ENCODE results near the gene DDR1.

DNA sequence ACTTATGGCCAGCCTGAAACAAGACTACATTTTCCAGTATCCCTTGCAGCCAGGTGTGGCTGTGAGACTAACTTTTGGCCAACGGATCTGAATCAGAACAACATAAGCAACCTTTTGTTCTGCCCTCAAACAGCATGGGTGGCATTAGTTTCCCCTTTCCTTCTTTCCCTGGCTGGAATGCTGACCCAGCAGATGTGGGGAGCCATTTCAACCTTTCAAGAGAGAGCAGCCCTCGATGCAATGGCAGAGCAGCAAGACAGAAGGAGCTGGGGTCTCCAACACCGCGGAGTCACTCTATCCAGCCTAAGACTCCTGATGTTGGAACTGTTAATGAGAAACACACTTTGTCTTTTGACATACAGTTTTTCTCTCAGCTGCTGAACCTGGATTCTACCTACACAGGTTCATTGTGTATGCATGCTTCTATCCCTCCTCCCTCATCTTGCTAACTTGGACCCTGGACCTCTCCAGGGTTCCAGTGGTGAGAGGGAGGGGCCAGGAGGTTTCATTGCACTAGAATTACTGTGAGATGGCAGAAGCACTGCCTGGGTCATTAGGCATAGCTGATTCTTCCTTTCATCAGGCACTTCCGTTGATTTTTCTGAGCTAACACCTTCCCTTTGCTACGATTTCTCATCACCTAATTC is 28.8 kb upstream of the DDR1 start:
- TF ChIP-seq, protein P1, sequence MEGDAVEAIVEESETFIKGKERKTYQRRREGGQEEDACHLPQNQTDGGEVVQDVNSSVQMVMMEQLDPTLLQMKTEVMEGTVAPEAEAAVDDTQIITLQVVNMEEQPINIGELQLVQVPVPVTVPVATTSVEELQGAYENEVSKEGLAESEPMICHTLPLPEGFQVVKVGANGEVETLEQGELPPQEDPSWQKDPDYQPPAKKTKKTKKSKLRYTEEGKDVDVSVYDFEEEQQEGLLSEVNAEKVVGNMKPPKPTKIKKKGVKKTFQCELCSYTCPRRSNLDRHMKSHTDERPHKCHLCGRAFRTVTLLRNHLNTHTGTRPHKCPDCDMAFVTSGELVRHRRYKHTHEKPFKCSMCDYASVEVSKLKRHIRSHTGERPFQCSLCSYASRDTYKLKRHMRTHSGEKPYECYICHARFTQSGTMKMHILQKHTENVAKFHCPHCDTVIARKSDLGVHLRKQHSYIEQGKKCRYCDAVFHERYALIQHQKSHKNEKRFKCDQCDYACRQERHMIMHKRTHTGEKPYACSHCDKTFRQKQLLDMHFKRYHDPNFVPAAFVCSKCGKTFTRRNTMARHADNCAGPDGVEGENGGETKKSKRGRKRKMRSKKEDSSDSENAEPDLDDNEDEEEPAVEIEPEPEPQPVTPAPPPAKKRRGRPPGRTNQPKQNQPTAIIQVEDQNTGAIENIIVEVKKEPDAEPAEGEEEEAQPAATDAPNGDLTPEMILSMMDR (IDR thresholded peaks at IDR 0.05), result no peak
- TF ChIP-seq, protein P2, sequence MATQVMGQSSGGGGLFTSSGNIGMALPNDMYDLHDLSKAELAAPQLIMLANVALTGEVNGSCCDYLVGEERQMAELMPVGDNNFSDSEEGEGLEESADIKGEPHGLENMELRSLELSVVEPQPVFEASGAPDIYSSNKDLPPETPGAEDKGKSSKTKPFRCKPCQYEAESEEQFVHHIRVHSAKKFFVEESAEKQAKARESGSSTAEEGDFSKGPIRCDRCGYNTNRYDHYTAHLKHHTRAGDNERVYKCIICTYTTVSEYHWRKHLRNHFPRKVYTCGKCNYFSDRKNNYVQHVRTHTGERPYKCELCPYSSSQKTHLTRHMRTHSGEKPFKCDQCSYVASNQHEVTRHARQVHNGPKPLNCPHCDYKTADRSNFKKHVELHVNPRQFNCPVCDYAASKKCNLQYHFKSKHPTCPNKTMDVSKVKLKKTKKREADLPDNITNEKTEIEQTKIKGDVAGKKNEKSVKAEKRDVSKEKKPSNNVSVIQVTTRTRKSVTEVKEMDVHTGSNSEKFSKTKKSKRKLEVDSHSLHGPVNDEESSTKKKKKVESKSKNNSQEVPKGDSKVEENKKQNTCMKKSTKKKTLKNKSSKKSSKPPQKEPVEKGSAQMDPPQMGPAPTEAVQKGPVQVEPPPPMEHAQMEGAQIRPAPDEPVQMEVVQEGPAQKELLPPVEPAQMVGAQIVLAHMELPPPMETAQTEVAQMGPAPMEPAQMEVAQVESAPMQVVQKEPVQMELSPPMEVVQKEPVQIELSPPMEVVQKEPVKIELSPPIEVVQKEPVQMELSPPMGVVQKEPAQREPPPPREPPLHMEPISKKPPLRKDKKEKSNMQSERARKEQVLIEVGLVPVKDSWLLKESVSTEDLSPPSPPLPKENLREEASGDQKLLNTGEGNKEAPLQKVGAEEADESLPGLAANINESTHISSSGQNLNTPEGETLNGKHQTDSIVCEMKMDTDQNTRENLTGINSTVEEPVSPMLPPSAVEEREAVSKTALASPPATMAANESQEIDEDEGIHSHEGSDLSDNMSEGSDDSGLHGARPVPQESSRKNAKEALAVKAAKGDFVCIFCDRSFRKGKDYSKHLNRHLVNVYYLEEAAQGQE (IDR thresholded peaks at IDR 0.05; ENCODE audit: insufficient read depth in 1 of 2, low read depth in 2 of 2, low read length in 1 of 2), result no peak
- TF ChIP-seq POLR2AphosphoS5 (IDR thresholded peaks at IDR 0.05; ENCODE audit: low read depth, low read length) (no peak), SIN3A (IDR thresholded peaks at IDR 0.05; ENCODE audit: borderline replicate concordance, insufficient read depth, low read depth, low read length) (no peak)

Measured in Panc1 (cell line).